G401 (cell line): ENCODE measurements around the gene PRADC1. TPM values are rescaled to one million over a fixed set of nuclear protein-coding genes. Genes with fewer than 3 reads are reported as not detected.
"Not testable (repeated sequence)": the region's sequence is repeated elsewhere in the genome, so short reads cannot be mapped to it uniquely, and the experiment has no call there.

Source experiments
- DNase-seq: peaks from one replicate; pipeline ENCODE4 v3.0.0-alpha.2; 2015; ENCODE audit warnings: low spot score
- in situ Hi-C: cut with HindIII; loops from 2 replicates; pipeline ENCODE4 v1.10.0; 2016; ENCODE audit warnings: low sequenced_read_pairs, mixed read lengths
- total RNA-seq: library from RNA; depleted of rRNA; stranded (reverse); fragments of >200 nt; shearing (Covaris generic); gene quantifications from 2 replicates; pipeline ENCODE4 v1.2.3, GENCODE V29; 2014; rRNA removed

PRADC1 gene
- total RNA-seq: 21.9 and 33.7 TPM in 2 replicates

DNA sequence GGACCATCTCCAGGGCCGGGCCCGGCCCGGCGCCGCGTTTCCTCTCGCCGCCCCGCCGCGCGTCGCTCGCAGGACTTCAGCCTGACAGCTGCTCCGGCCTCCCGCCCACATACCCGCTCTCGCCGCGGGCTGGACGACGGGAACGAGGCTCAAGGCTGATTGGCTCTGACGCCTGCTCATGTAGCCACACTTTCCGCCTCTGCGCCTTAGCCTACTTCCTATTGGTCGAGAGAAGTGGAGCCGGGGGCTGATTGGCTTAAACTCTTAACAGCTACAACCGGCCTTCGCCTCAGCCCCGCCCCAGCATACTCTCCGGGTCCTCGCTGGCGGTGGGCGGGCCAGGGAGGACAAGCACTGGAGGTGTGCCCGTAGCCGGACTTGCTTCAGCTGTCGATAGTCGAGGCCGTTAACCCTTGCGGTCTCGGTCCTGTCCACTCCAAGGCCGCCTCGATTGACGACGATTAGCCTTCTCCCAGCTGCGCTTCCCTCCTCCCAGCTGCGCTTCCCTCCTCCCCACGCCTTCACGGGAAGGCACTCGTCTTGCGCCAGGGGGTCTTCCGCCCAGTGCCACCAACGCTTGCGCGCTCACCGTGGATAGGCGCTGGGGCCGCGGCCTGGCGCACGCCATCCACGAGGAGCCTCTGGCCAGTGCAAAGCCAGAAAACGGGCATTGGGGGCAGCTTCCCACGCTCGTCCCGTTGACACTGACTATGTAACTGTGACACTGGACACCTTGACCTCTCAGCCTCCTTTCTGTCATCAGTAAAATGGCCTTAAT is at the start of gene PRADC1:
Gene PRADC1 (minus strand): TSS at position 86 of the 778 bp plus-strand sequence. CDS start 79 bp downstream, at position 7.
- DNase-seq: peak; percentile 100
- in situ Hi-C loops: no loop called here

DNA sequence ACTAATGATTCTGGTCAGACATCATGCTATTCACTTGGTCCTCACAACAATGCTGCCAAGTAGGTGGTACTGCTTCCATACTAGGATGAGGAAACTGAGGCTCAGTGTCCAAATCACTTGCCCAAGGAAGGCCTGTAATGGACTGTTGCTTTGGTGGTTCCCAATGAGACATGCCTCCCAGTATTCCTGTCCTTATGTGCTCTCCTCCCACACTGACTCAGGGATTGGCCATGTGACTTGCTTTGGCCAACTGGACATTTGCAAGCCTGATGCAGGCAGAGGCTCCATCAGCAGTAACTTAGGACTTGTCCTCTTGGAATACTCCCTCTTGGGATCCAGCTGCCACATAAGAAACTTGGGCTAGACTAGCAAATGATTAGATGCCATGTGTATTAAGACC is 48.2 kb upstream of the PRADC1 start:
- DNase-seq: peak; percentile 50
- in situ Hi-C loops: no loop called here

- DNase-seq: no peak
- in situ Hi-C loops: no loop called here
These were observed 46.8 kb upstream of the PRADC1 start for GRCh38 chr2:73279852-73280251.

- in situ Hi-C loops: no loop called here
- DNase-seq: no peak
These were observed 39.2 kb upstream of the PRADC1 start for GRCh38 chr2:73272270-73272669.

DNA sequence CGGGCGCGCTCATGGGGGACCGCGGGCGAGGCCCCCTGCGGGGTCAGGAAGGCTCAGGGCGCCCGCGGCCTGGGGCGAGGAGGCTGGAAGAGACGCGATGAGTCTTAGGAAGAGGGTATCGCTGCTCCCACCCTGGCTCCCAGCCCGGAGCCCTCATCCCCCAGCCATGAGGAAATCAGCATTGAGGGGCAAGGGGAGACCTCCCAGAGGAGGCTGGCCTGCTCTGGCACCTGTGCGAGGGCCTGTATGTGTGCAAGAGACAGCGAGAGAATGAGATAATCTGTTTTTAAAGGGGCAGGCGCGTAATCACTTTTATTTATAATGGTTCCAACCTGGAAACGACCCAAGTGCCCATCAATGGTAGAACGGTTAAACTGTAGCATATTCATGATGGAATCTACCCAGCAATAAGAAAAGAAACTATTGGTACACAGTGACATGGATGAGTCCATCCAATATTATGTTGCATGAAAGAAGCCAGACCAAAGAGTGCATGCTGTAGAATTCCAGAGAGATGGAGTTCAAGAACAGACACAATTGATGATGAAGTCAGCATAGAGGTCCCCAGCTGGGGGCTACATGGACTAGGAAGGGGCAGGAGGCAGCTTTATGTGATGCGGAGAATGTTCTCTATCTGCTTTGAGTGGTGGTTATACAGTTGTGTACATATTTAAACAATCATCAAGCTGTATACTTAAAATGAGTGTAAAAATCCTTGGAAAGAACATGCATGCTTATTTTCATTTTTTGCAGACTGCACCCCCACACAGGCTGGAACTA is 36.8 kb upstream of the PRADC1 start:
- in situ Hi-C loops: no loop called here
- DNase-seq: peak; percentile 36

DNA sequence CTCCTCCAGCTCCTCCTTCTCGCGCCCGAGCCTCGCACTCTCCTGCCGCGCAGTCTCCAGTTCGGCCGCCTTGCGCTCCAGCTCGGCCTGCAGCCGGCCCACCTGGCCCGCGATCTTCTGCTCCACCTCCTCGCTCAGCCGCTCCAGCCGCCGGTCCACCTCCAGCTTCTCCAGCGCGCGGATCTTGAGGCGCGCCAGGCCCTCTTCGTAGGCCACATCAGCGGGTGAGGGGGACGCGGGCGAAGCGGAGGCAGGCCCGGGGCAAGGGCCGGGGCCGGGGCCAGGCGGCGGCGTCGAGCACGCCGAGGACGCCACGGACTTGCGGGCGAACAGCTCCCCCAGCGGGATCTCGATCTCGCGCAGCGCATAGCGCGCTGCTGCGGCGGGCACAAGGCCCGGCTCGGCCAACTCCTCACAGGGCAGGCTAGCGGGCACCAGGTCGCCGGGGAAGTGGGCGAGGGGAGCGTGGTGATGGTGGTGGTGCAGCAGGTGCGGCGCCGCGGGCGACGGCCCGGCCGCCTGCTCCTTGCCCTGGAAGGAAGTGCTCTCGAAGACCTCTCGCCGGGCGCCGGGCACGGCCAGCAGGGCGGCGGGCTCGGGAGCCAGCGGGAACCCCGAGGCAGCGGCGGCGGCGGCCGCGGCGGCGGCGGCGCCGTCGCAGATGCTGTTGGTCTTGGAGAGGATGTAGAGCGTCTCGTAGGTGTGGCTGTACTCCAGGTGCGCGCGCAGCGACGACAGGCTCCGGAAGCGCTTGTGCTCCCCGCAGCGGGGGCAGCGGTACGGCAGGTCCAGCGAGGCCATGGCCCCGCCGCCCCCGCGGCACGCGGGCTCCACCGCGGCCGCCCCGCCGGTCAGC is 36.0 kb upstream of the PRADC1 start:
- peak; percentile 77 for DNase-seq
- in situ Hi-C loops: no loop called here

DNA sequence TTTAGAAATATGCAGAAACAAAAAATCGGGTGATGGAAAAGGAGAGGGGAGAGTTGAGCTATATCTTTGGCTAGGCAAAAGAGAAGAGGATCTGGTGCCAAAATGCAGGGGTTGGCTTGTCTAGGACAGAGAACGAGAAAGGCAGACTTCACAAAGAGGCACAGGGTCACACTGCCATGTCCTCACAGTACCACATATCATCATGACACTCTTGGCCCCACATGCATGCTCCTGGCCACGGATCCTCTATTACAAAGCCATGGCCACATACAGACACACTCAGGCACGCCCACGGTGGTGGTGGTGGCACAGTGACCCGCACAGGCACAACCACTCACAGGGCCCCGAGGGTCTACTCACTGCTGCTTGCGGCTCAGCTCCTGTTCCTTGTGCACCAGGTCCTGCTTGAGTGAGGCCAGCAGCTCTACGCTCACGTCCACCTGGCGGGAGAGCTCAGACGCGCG is 35.4 kb upstream of the PRADC1 start:
- no peak for DNase-seq
- in situ Hi-C loops: no loop called here

- in situ Hi-C loops: no loop called here
- DNase-seq: no peak
These were observed 34.0 kb upstream of the PRADC1 start for GRCh38 chr2:73267008-73267407.

DNA sequence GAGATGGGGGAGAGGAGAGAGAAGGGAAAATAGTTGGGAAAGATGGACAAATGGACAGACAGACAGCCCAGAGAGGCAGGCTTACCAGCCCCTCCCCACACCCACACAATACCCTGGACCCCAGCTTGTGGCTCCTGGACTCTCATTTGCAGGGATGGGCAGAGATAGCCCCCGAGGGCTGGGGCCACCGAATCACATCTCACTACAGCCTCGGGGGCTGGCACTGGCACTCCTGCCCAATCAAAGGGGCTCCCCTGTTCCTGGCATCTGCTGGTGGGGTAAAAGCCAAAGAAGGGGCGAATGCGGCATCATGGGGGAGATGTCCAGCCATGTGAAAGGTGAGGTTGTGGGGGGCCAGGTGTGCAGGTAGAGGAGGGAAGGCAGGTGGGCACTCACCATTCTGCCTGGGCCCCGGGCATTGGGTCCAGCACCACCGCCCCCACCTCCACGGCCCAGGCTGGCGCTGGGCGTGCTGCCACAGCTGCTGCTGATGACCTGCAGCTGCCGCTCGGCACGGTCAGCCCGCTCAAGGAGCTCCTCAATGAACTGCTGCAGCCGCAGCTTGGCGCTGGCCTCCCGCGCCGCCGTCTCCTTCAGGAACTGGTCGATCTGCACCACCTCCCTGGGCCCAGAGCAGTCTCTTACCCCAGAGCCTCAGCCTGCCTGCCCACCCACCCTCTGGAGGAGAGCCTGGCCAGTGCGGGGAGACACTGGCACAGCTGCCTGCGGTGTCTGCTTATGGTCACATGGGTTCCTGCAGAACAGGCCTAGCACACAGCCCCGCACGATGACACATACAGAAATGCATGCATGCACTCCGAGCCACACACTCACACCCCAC is 33.2 kb upstream of the PRADC1 start:
- in situ Hi-C loops: no loop called here

DNA sequence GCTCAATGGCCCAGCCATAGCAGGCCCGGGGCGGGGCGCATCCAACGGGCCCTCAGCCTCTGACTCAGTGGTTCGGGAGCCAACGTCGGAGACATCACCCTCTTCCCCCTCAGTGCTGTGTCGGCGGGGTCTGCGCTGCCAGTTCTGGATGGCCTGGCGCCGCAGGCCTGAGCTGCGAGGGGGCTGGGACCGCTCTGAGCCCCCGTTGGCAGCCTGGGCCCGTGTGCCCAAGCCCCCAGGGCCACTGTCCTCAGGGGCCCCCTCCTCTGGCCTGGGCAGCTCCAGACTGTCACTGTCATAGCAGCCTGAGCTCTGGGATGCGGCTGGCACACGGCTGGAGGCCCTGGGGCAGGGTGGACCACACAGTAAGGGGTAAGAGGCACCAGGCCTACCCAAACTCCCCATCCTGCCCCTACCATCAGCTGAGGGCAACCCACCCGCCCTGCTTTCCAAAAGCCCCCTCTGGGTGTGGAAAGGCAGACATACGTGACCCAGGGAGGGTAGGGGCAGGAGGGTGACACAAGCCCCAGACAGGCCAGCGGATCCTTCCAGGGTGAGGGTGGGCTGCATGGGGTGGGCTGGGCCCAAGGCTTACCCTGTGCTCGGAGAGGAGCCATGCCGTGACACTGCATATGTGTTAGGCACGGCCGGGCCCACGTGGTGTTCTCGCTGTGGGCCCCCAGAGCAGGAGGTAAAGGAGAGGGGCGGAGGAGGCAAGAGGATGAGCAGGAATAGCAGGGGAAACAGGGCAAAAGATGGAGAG is 32.4 kb upstream of the PRADC1 start:
- in situ Hi-C loops: no loop called here
- no peak for DNase-seq

More for the DNA sequence above, 33.2 kb upstream of the PRADC1 start:
- DNase-seq: peak; percentile 37

- DNase-seq: no peak
- in situ Hi-C loops: no loop called here
These were observed 31.7 kb upstream of the PRADC1 start for GRCh38 chr2:73264783-73265182.

DNA sequence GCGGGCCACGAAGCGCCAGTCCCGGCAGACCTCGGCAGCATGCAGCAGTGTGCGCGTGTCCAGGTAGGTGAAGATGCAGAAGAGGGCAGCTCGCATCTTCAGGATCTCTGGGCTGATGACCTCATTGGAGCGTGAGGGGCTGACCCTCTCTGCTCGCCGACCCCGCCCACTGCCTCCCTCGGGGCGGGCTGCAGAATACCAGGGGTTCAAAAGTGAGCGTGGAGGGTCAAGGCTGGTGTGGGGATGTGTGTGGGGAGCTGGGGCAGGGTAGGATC is 31.2 kb upstream of the PRADC1 start:
- DNase-seq: no peak
- in situ Hi-C loops: no loop called here

DNA sequence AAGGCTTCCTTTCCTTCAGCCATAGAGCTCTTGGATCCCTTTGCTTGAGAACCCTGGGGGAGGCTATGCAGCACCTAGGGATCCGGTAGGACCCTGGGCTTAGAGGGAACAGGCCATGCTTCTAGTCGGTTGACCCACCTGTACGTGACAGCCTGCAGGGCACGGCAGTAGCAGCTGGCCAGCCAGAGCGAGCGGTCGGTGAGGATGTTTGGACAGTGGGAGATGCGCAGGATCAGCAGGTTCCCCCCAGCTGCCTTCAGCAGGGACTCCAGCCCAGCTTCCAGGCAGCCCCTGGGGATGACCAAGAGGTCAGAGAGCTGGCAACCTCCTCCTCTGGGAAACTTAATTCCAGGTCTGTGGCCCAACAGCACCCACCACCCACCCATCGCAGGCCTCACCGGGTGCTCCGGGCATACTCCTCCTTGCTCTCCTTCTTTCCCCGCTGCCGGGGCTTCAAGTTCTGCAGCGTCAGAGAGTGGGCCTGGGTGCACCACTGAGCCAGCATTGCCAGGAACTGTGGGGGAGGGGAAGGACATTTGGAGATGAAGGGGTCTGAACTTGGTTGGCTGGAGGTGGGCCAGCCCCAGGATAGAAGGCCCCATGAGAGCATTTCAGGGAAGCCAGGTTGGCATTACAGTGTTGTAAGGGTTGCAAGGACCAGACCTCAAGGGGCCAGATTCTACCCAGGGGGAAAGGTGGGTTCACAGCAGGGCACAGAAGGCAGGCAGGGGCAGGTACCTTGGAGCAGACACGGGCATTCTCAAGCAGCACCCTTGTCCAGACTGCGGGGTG is 30.7 kb upstream of the PRADC1 start:
- in situ Hi-C loops: no loop called here
- no peak for DNase-seq

GRCh38 chr2:73262691-73263429 is 29.8 kb upstream of the PRADC1 start:
- in situ Hi-C loops, DNase-seq: not testable (repeated sequence)

- in situ Hi-C loops: no loop called here
These were observed 29.1 kb upstream of the PRADC1 start for GRCh38 chr2:73262108-73262651.

GRCh38 chr2:73260338-73260984 is 27.4 kb upstream of the PRADC1 start:
- in situ Hi-C loops: no loop called here
- DNase-seq: peak; percentile 81

More at GRCh38 chr2:73262108-73262651, 29.1 kb upstream of the PRADC1 start:
- DNase-seq: no peak
